DOHH2 (cell line): ENCODE measurements around the gene C11orf65.

Experiments
- EZH2phosphoT487 ChIP-seq: fragments of 200-600 bp; sonication (generic); IDR thresholded peaks from 2 replicates; pipeline ENCODE4 v1.6.1; 2017; ENCODE audit warnings: borderline replicate concordance, mild to moderate bottlenecking, antibody characterized with exemption, low read length, moderate library complexity, mixed read lengths
- TF ChIP-seq, protein P1 (sequence below): fragments of 200-600 bp; sonication (generic); IDR thresholded peaks from one replicate; pipeline ENCODE4 v1.5.1; 2014; ENCODE audit warnings: antibody characterized with exemption, mild to moderate bottlenecking, low read depth, low read length; ENCODE audit not compliant: poor library complexity, severe bottlenecking

DNA sequence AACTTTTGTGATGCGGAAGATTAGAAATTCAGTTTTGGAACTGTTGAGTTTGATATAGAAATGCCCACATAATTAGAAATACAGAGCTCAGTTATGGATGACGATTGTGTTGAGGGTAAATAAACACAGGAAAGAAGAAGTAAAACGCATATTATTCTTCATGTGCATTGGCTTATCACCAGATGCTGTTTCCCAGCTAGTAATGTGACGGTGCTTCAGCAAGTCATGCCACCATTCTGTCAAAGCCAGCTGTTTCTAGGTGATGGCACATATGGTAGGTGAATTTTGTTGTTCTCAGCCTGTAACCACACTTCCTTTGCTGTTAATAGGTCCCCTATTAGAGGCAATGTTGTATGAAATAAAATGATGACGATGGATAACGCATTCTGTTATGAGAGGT, 68.9 kb downstream of the C11orf65 start:
- TF ChIP-seq, protein P1, sequence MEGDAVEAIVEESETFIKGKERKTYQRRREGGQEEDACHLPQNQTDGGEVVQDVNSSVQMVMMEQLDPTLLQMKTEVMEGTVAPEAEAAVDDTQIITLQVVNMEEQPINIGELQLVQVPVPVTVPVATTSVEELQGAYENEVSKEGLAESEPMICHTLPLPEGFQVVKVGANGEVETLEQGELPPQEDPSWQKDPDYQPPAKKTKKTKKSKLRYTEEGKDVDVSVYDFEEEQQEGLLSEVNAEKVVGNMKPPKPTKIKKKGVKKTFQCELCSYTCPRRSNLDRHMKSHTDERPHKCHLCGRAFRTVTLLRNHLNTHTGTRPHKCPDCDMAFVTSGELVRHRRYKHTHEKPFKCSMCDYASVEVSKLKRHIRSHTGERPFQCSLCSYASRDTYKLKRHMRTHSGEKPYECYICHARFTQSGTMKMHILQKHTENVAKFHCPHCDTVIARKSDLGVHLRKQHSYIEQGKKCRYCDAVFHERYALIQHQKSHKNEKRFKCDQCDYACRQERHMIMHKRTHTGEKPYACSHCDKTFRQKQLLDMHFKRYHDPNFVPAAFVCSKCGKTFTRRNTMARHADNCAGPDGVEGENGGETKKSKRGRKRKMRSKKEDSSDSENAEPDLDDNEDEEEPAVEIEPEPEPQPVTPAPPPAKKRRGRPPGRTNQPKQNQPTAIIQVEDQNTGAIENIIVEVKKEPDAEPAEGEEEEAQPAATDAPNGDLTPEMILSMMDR, result no peak
- no peak for TF ChIP-seq EZH2phosphoT487
